Pancreas (tissue), 10 donors: ENCODE measurements around the gene MFSD2B. TPM values are rescaled to one million over a fixed set of nuclear protein-coding genes. Genes with fewer than 3 reads are reported as not detected.

Experiments
- ATAC-seq, 4 donors: fragments of 200-7000 bp; cut with Tn5 transposase; one replicate each; pipeline versions ENCODE4 v1.8.0 to v1.9.1; 2020; ENCODE audit warnings: mild to moderate bottlenecking in 4 of 4, moderate library complexity in 4 of 4
- DNase-seq, 6 donors: peaks; one replicate each; pipeline ENCODE4 v3.0.0-alpha.2; 2020
- FAIRE-seq: peaks from 2 replicates; lab custom pipeline; 2012; peaks lifted over from hg19 to GRCh38; lab: Jason Lieb, UNC
- H3K27ac ChIP-seq, 4 donors: fragments of 200-600 bp; sonication (generic); 1 replicate in 3 of 4; 2 replicates in 1 of 4; pipeline versions ENCODE4 v1.5.0 to v1.8.0; 2020
- H3K27me3 ChIP-seq, 4 donors: fragments of 200-600 bp; one replicate each; pipeline ENCODE4 v1.8.0; 2021
- H3K36me3 ChIP-seq, 3 donors: fragments of 200-600 bp; sonication (generic) in 1 of 3; one replicate each; pipeline versions ENCODE4 v1.5.0 to v1.8.0; 2020 to 2021
- H3K4me1 ChIP-seq, 3 donors: fragments of 200-600 bp; one replicate each; pipeline ENCODE4 v1.8.0; 2021
- H3K4me3 ChIP-seq, 4 donors: fragments of 200-600 bp; sonication (generic) in 2 of 4; one replicate each; pipeline versions ENCODE4 v1.5.0 to v1.8.0; 2020 to 2021
- H3K9me3 ChIP-seq, 4 donors: fragments of 200-600 bp; one replicate each; pipeline ENCODE4 v1.8.0; 2021
- CTCF ChIP-seq, 4 donors: fragments of 200-600 bp; sonication (generic) in 3 of 4; IDR thresholded peaks; one replicate each; pipeline versions ENCODE4 v1.5.0 to v1.8.0; 2021; ENCODE audit warnings: antibody characterized with exemption in 4 of 4
- WGBS, 2 donors: extraction: QIAGEN DNeasy Blood & Tissue Kit; methylation state at CpG; one replicate each; pipeline ENCODE4 v1.1.7; 2013; 5-methylcytosine and 5-hydroxymethylcytosine counted together
- intact Hi-C, 3 donors: fragments of 100-400 bp; cut with DNase I; formaldehyde crosslinking; loops; one replicate each; pipeline versions ENCODE4 v1.11.1 to v1.14.2; 2022
- polyA plus RNA-seq, 2 donors: library from polyadenylated mRNA; stranded (reverse); fragments of 200-250 nt; gene quantifications; one replicate each; pipeline ENCODE4 v1.2.3, GENCODE V29; 2013
- total RNA-seq, 6 donors: library from RNA; stranded (reverse); fragmentation: NEBNext Ultra II Directional in 4 of 6; extraction: Animal tissue kit (Norgen Biotek cat#: 25700) in 4 of 6; gene quantifications; one replicate each; pipeline versions ENCODE4 v1.2.1 to v1.2.4, GENCODE V29; 2021 to 2023
- donor health status: healthy with polysubstance abuse.
- donor health status: DM: no; HTN: no; CAD: no; lungs with moderate emphysema.
- donor health status: DM: no; HTN: no; CAD: no.
- donor health status: control.
- donor health status: control.
- donor health status: Bipolar disorder and iron deficiency.
- donor health status: DM: yes; HTN: yes; CAD: no.
- donor health status: DM: no; HTN: no; CAD: no.
- donor health status: DM: no; HTN: no; CAD: no.
- donor health status: DM: yes; HTN: yes; CAD: no.

Gene MFSD2B
- total and polyA plus RNA-seq, 8 donors: 0.07 to 0.47 (median 0.12) TPM; not detected in 5

DNA sequence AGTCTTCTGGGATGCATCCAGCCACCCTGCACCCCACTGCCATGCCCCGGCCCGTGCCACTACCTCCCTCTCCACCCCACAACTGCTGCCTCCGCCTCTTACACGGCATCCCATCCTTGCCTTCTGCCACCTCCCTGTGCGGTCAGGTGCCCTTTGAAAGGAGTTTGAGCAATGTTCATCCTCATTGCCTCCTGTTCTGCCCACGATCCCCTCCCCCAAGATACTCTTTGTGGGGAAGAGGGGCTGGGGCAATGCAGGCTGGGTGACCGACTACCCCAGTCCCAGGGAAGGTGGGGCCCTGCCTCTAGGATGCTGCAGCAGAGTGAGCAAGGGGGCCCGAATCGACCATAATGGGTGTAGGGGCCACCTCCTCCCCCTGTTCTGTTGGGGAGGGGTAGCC lies 8.4 kb downstream of the MFSD2B start:
- no peaks in the 10 kb centered on the region for H3K4me1 ChIP-seq
- no peak for ATAC-seq
- intact Hi-C loops: no loop called here
- H3K4me3 ChIP-seq: no peak overlapping the region
- FAIRE-seq: no peak
- no peaks in the 10 kb centered on the region for H3K9me3 ChIP-seq
- H3K27me3 ChIP-seq: no peaks in the 10 kb centered on the region
- no peak overlapping the region for H3K27ac ChIP-seq
- no peaks in the 10 kb centered on the region for H3K36me3 ChIP-seq
- DNase-seq: no peak
- WGBS, 2 donors: 74 to 88% methylated on average over 9 of the region's 9 CpGs
- no peak for TF ChIP-seq CTCF (IDR thresholded peaks at IDR 0.05)

DNA sequence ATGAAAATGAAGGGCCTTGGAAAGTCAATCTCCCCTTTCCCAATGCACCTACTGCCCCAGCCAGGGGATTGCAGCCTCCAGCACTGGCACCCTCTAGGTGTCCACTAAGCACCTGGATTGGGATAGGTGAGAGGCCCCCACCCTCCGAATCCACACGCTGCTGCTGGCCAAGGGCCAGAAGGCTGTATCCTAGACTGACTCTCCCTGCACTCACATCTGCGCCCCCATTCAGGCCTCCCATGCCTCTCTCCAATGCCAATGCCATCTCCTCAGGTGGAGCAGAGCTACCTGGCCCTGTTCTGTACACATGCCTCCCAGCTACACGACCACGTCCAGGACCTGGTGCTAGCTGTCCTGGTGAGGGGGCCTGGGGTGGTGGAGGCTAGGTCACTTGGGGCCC lies 9.8 kb downstream of the MFSD2B start:
- H3K9me3 ChIP-seq: no peaks in the 10 kb centered on the region
- ATAC-seq: no peak
- no peak overlapping the region for H3K27ac ChIP-seq
- no peaks in the 10 kb centered on the region for H3K4me1 ChIP-seq
- DNase-seq: peak in 1 of 6 donors; percentile 52
- H3K27me3 ChIP-seq: no peaks in the 10 kb centered on the region
- intact Hi-C loops: no loop called here
- no peaks in the 10 kb centered on the region for H3K36me3 ChIP-seq
- FAIRE-seq: no peak
- no peak overlapping the region for H3K4me3 ChIP-seq
- TF ChIP-seq CTCF (IDR thresholded peaks at IDR 0.05): no peak
- 68 to 71% methylated on average over 5 of the region's 5 CpGs for WGBS, 2 donors

DNA sequence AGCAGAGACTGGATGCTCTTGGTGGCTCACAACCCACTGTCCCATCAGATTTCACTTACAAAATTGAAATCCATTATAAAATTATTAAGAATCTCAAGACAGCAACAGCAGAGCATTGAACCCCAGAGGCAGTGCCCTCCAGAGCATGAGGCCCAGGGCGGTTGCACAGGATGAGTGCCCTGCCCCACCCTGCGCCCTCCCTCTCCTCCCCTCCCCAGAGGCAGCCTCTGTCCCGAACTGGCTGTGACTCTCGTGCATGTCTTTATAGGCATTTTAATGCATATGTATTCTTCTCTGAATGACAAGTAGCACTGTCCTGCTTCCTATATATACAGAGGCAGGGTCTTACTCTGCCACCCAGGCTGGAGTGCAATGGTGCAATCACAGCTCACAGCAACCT lies 10.4 kb downstream of the MFSD2B start:
- TF ChIP-seq CTCF (IDR thresholded peaks at IDR 0.05): no peak
- no peak for FAIRE-seq
- WGBS, 2 donors: 81% methylated on average over 4 of the region's 4 CpGs
- Histone ChIP-seq H3K27ac (no peak overlapping the region), H3K4me3 (no peak overlapping the region), H3K36me3 (no peaks in the 10 kb centered on the region), H3K27me3 (no peaks in the 10 kb centered on the region), H3K4me1 (no peaks in the 10 kb centered on the region), H3K9me3 (no peaks in the 10 kb centered on the region)
- intact Hi-C loops: no loop called here
- no peak for DNase-seq
- no peak for ATAC-seq

DNA sequence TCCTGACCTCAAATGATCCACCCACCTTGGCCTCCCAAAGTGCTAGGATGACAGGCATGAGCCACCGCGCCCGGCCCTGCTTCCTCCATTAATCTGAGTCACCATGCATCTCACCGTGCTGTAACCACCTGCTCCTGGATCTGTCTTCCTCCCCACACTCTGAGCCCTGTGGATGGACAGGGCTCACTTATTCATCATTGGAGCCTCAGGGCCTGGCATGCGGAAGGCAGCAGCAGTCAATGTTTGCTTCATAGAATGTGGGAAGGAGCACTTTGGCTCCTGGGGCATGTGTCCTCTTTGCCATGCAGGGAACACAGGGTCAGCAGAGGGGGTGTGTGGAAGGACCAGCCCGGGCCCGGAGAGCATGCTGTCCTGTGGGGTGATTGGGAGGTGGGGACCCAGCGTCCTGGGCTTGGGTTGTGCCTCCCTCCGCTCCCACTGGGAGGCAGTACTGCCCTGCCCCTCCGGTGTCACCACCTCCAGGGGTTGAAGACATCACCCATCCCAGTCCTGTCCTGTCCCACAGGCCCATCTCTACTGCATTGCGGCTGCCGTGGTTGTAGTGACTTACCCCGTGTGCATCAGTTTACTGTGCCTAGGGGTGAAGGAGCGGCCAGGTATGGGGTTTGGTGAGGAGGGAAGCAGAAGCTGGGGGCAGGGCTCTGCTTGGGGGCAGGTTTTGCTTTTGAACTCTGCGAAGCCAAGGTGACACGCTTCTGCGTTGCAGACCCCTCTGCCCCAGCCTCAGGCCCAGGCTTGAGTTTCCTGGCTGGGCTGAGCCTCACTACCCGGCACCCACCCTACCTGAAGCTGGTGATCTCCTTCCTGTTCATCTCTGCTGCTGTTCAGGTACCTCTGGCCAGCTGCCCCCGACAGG lies 11.5 kb downstream of the MFSD2B start:
- Histone ChIP-seq H3K4me3 (no peak overlapping the region), H3K36me3 (no peaks in the 10 kb centered on the region), H3K27ac (no peak overlapping the region), H3K4me1 (no peaks in the 10 kb centered on the region), H3K27me3 (no peaks in the 10 kb centered on the region), H3K9me3 (no peaks in the 10 kb centered on the region)
- no peak for TF ChIP-seq CTCF (IDR thresholded peaks at IDR 0.05)
- peak in 1 of 6 donors; percentile 54 for DNase-seq
- intact Hi-C loops: no loop called here
- peak in 3 of 4 donors; percentile 64 to 80 (median 66) for ATAC-seq
- no peak for FAIRE-seq
- 66 to 71% methylated on average over 19 of the region's 19 CpGs for WGBS, 2 donors
